Measurements from ENCODE around the gene MKI67. TPM values are rescaled to one million over a fixed set of nuclear protein-coding genes. Genes with fewer than 3 reads are reported as not detected.
A peak's percentile ranks its signal among the peaks of the same experiment; 100 is the strongest.

The MKI67 gene
- total RNA-seq: 5.6 and 63.6 TPM in 2 replicates
- 7.9 and 80.5 TPM in 2 replicates for polyA plus RNA-seq

- peak; percentile 90 to 94 for DNase-seq (ENCODE audit: low read depth in 1 of 2, low spot score in 1 of 2)
- H3K4me1 ChIP-seq (ENCODE audit: low read depth): no peaks in the 10 kb centered on the region
- no peaks in the 10 kb centered on the region for H3K9me3 ChIP-seq (ENCODE audit: low read depth)
- no peaks in the 10 kb centered on the region for H3K36me3 ChIP-seq
- H3K27me3 ChIP-seq: no peaks in the 10 kb centered on the region
- no peak within 1 kb of the TSS for H3K27ac ChIP-seq
- peak within 1 kb of the TSS; percentile 56 for H3K4me3 ChIP-seq
- no peak for TF ChIP-seq CTCF (IDR thresholded peaks at IDR 0.05; ENCODE audit: low read depth, low read length)
Observed at GRCh38 chr10:128125944-128126764, at the start of gene MKI67. Gene MKI67 (minus strand): TSS chr10:128126423. CDS start chr10:128125667, 756 bp downstream.

GRCh38 chr10:128174581-128175559, 48.6 kb upstream of the MKI67 start:
- H3K27me3 ChIP-seq: no peaks in the 10 kb centered on the region
- no peaks in the 10 kb centered on the region for H3K36me3 ChIP-seq
- no peak for DNase-seq (ENCODE audit: low read depth in 1 of 2, low spot score in 1 of 2)
- TF ChIP-seq CTCF (IDR thresholded peaks at IDR 0.05; ENCODE audit: low read depth, low read length): no peak
- H3K27ac ChIP-seq: no peak overlapping the region
- no peaks in the 10 kb centered on the region for H3K9me3 ChIP-seq (ENCODE audit: low read depth)
- no peaks in the 10 kb centered on the region for H3K4me1 ChIP-seq (ENCODE audit: low read depth)
- no peak overlapping the region for H3K4me3 ChIP-seq

GRCh38 chr10:128173386-128173785, 47.2 kb upstream of the MKI67 start:
- Histone ChIP-seq H3K27me3 (no peaks in the 10 kb centered on the region), H3K4me1 (ENCODE audit: low read depth) (no peaks in the 10 kb centered on the region), H3K9me3 (ENCODE audit: low read depth) (no peaks in the 10 kb centered on the region), H3K4me3 (no peak overlapping the region), H3K27ac (no peak overlapping the region), H3K36me3 (no peaks in the 10 kb centered on the region)
- DNase-seq (ENCODE audit: low read depth in 1 of 2, low spot score in 1 of 2): peak in 1 of 2 donors; percentile 52
- TF ChIP-seq CTCF (IDR thresholded peaks at IDR 0.05; ENCODE audit: low read depth, low read length): no peak

GRCh38 chr10:128172756-128173155, 46.5 kb upstream of the MKI67 start:
- DNase-seq (ENCODE audit: low read depth in 1 of 2, low spot score in 1 of 2): no peak
- no peak overlapping the region for H3K27ac ChIP-seq
- H3K27me3 ChIP-seq: no peaks in the 10 kb centered on the region
- no peak for TF ChIP-seq CTCF (IDR thresholded peaks at IDR 0.05; ENCODE audit: low read depth, low read length)
- H3K4me3 ChIP-seq: no peak overlapping the region
- no peaks in the 10 kb centered on the region for H3K36me3 ChIP-seq
- no peaks in the 10 kb centered on the region for H3K9me3 ChIP-seq (ENCODE audit: low read depth)
- no peaks in the 10 kb centered on the region for H3K4me1 ChIP-seq (ENCODE audit: low read depth)

GRCh38 chr10:128169811-128170379, 43.7 kb upstream of the MKI67 start:
- Histone ChIP-seq H3K9me3 (ENCODE audit: low read depth) (no peaks in the 10 kb centered on the region), H3K27ac (no peak overlapping the region), H3K4me1 (ENCODE audit: low read depth) (no peaks in the 10 kb centered on the region), H3K4me3 (no peak overlapping the region), H3K36me3 (no peaks in the 10 kb centered on the region), H3K27me3 (no peaks in the 10 kb centered on the region)
- no peak for DNase-seq (ENCODE audit: low read depth in 1 of 2, low spot score in 1 of 2)
- no peak for TF ChIP-seq CTCF (IDR thresholded peaks at IDR 0.05; ENCODE audit: low read depth, low read length)

Measured in cardiac muscle cell (in vitro differentiated cells and primary cell).